Karpas-422 (cell line): ENCODE measurements around the gene PKD2L2. TPM values are rescaled to one million over a fixed set of nuclear protein-coding genes. Genes with fewer than 3 reads are reported as not detected.
"Not testable (repeated sequence)": the region's sequence is repeated elsewhere in the genome, so short reads cannot be mapped to it uniquely, and the experiment has no call there.

Source experiments
- DNase-seq: peaks from one replicate; pipeline ENCODE4 v3.0.0-alpha.2; 2015
- H2AFZ ChIP-seq: fragments of 200-600 bp; sonication (generic); 2 replicates; pipeline ENCODE4 v1.6.1; 2014; ENCODE audit warnings: antibody characterized with exemption, low read length, mixed read lengths
- H3K27ac ChIP-seq: fragments of 200-600 bp; sonication (generic); 2 replicates; pipeline ENCODE4 v1.5.1; 2014; ENCODE audit warnings: mild to moderate bottlenecking, low read length, moderate library complexity
- H3K27me3 ChIP-seq: fragments of 200-600 bp; sonication (generic); 2 replicates; pipeline ENCODE4 v1.6.1; 2014; ENCODE audit warnings: low read length, mixed read lengths
- H3K36me3 ChIP-seq: fragments of 200-600 bp; sonication (generic); 2 replicates; pipeline ENCODE4 v1.6.1; 2014; ENCODE audit warnings: low read length, mixed read lengths; ENCODE audit not compliant: insufficient read depth
- H3K4me1 ChIP-seq: fragments of 200-600 bp; sonication (generic); 2 replicates; pipeline ENCODE4 v1.6.1; 2014; ENCODE audit warnings: mild to moderate bottlenecking, low read length, mixed read lengths
- H3K4me2 ChIP-seq: fragments of 200-600 bp; sonication (generic); 2 replicates; pipeline ENCODE4 v1.6.1; 2014; ENCODE audit warnings: low read length, low read depth, mild to moderate bottlenecking; ENCODE audit not compliant: poor library complexity, severe bottlenecking
- H3K4me3 ChIP-seq: fragments of 200-600 bp; sonication (generic); 2 replicates; pipeline ENCODE4 v1.5.1; 2014; ENCODE audit warnings: mild to moderate bottlenecking, antibody characterized with exemption, low read length, mixed read lengths
- H3K79me2 ChIP-seq: fragments of 200-600 bp; sonication (generic); 2 replicates; pipeline ENCODE4 v1.6.1; 2014; ENCODE audit warnings: mild to moderate bottlenecking, low read length, mixed read lengths
- H3K9ac ChIP-seq: fragments of 200-600 bp; sonication (generic); 2 replicates; pipeline ENCODE4 v1.6.0; 2014; ENCODE audit warnings: low read length
- H3K9me2 ChIP-seq: fragments of 200-600 bp; sonication (generic), shearing (Covaris generic); replicated peaks from 2 replicates; pipeline ENCODE4 v1.6.0; 2014; ENCODE audit warnings: mild to moderate bottlenecking, low read length, moderate library complexity; ENCODE audit not compliant: insufficient read depth
- H3K9me3 ChIP-seq: fragments of 300-700, 200-600 bp; sonication (generic); 2 replicates; pipeline ENCODE4 v1.6.1; 2014; ENCODE audit warnings: low read length, mixed read lengths
- H4K20me1 ChIP-seq: fragments of 200-600 bp; sonication (generic); 2 replicates; pipeline ENCODE4 v1.6.1; 2014; ENCODE audit warnings: mild to moderate bottlenecking, antibody characterized with exemption, low read length, low read depth; ENCODE audit not compliant: insufficient read depth
- total RNA-seq: library from RNA; depleted of rRNA; stranded (reverse); fragments of >200 nt; shearing (Covaris generic); gene quantifications from 2 replicates; pipeline ENCODE4 v1.2.3, GENCODE V29; 2014; ENCODE audit warnings: low replicate concordance; rRNA removed

The PKD2L2 gene
- total RNA-seq, 1 experiment from 2014 or later: not detected

DNA sequence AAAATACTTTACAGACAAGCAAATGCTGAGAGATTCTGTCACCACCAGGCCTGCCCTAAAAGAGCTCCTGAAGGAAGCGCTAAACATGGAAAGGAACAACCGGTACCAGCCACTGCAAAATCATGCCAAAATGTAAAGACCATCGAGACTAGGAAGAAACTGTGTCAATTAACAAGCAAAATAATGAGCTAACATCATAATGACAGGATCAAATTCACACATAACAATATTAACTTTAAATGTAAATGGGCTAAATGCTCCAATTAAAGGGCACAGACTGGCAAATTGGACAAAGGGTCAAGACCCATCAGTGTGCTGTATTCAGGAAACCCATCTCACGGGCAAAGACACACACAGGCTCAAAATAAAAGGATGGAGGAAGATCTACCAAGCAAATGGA, 81.1 kb downstream of the PKD2L2 start:
- H3K9me3 ChIP-seq, H3K9me2 ChIP-seq, DNase-seq, H3K4me2 ChIP-seq, H2AFZ ChIP-seq, H3K4me3 ChIP-seq, H3K9ac ChIP-seq, H3K4me1 ChIP-seq, H3K27ac ChIP-seq, H4K20me1 ChIP-seq, H3K27me3 ChIP-seq: not testable (repeated sequence)
- Histone ChIP-seq H3K79me2 (peaks cover 26% of the 10 kb centered on the region), H3K36me3 (peaks cover 16% of the 10 kb centered on the region)

DNA sequence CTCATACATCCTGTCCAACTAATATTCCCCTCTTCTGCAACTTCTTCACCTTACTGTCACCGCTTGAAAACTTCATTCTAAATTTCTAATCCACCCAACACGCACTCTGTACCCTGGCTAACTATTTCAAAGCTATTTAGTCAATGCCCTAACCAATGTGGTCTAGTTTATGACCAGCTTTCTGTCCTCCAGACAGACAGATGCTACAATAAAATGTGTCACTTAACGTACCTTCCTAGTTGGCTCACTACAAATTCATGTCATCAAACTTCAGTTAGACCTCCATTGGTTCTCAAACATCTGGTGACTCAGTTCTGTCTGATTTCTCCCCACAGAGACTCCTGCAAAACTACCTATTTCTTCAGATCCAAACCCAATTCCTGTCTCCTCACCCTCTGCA, 86.0 kb downstream of the PKD2L2 start:
- Histone ChIP-seq H3K4me2 (no peak overlapping the region), H3K9me2 (no peaks in the 10 kb centered on the region), H3K9ac (no peak overlapping the region), H3K4me3 (no peak overlapping the region), H3K36me3 (peaks cover 25% of the 10 kb centered on the region), H4K20me1 (no peaks in the 10 kb centered on the region), H3K9me3 (no peaks in the 10 kb centered on the region), H2AFZ (no peak overlapping the region), H3K4me1 (no peaks in the 10 kb centered on the region), H3K27me3 (no peaks in the 10 kb centered on the region), H3K79me2 (peaks cover 20% of the 10 kb centered on the region), H3K27ac (no peak overlapping the region)
- DNase-seq: no peak

DNA sequence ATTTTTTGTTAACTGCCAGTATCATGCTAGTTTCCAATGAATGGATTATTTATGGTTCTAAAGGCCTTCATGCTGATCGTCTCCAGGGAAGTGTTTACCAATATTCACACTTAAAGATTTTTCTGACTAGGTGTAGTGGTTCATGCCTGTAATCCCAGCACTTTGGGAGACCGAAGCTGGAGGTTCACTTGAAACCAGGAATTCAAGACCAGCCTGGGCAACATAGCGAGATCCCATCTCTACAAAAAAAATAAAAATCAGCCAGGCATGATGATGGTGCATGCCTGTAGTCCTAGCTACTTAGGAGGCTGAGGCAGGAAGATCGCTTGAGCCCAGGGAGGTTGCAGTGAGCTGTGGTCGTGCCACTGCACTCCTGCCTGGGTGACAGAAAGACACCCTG, 100.2 kb downstream of the PKD2L2 start:
- no peaks in the 10 kb centered on the region for H4K20me1 ChIP-seq
- H2AFZ ChIP-seq: no peak overlapping the region
- H3K9me2 ChIP-seq: no peaks in the 10 kb centered on the region
- no peaks in the 10 kb centered on the region for H3K9me3 ChIP-seq
- H3K4me1 ChIP-seq: peaks cover 16% of the 10 kb centered on the region
- no peak overlapping the region for H3K4me3 ChIP-seq
- H3K36me3 ChIP-seq: peaks cover 12% of the 10 kb centered on the region; the same call in 1 of the 2 replicates
- peaks cover 91% of the 10 kb centered on the region for H3K79me2 ChIP-seq
- no peak overlapping the region for H3K4me2 ChIP-seq
- no peak for DNase-seq
- no peaks in the 10 kb centered on the region for H3K27me3 ChIP-seq
- no peak overlapping the region for H3K27ac ChIP-seq
- no peak overlapping the region for H3K9ac ChIP-seq

Other genes with a start within 250 kb of the PKD2L2 start
- 0.36 and 0.67 TPM in 2 replicates for gene KLHL3, start 153.4 kb upstream of the PKD2L2 start, total RNA-seq
- gene HNRNPA0, start 135.1 kb upstream of the PKD2L2 start, total RNA-seq: 6.7 and 10.5 TPM in 2 replicates
- gene MYOT, start 21.6 kb upstream of the PKD2L2 start, total RNA-seq: not detected in 2 replicates
- gene FAM13B, start 143.6 kb downstream of the PKD2L2 start, total RNA-seq: 16.9 and 23.2 TPM in 2 replicates
- gene WNT8A, start 194.6 kb downstream of the PKD2L2 start, total RNA-seq: not detected in 2 replicates
- 1.3 and 2.0 TPM in 2 replicates for gene NME5, start 250.0 kb downstream of the PKD2L2 start, total RNA-seq